Iris pigment epithelial cell (primary cell): Measurements from ENCODE around the gene FRYL.
"Not testable (repeated sequence)": the region's sequence is repeated elsewhere in the genome, so short reads cannot be mapped to it uniquely, and the experiment has no call there.

Experiments
- DNase-seq: peaks from one replicate; pipeline ENCODE4 v3.0.0-alpha.2; 2011; ENCODE audit warnings: low read depth

FRYL gene

DNA sequence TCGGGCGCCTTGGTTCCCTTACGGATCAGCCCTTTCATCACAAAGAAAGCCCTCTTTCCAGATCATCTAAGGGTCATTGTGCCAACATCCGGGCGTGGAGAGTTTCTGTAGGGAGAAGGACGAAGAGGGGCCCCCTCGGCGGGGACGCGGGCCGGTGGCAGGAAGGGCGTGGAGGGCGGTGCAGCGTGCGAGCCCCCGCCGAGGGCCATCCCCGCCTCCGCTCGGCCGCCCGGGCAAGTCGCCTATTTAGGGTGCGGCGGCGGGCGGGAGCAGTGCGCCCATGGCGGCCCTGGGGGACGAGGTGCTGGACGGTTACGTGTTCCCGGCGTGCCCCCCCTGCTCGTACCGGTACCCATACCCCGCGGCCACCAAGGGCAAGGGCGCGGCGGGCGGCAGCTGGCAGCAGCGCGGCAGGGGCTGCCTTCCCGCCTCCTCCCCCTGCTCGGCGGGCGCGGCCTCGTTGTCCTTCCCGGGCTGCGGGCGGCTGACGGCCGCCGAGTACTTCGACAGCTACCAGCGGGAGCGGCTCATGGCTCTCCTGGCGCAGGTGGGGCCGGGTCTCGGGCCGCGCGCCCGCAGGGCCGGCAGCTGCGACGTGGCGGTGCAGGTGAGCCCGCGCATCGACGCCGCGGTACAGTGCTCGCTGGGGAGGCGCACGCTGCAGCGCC is 289.9 kb downstream of the FRYL start, which contains the start of gene ZAR1:
Gene ZAR1 (plus strand): TSS at position 241 of the 668 bp plus-strand sequence. CDS start 40 bp downstream, at position 281.
- no peak for DNase-seq

DNA sequence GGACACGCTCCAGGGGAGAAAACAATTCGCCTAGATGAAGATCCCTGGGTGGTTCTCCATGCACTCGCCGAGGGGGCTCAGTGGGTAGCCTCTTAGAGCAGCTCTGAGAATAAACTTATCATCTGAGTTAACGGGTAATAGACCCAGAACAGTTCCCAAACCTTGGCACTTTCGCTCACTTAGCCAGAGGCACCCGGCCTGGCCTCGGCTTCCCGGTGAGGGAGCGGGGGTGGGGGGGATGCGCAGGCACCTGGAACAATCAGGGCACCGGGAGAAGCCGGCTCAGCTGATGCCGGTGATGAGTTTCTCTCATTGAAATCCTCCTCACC is 290.4 kb downstream of the FRYL start:
- DNase-seq = no peak

GRCh38 chr4:48484494-48485168 is 295.4 kb downstream of the FRYL start:
- no peak for DNase-seq

GRCh38 chr4:48483777-48484493 is 296.1 kb downstream of the FRYL start:
- DNase-seq = no peak

DNA sequence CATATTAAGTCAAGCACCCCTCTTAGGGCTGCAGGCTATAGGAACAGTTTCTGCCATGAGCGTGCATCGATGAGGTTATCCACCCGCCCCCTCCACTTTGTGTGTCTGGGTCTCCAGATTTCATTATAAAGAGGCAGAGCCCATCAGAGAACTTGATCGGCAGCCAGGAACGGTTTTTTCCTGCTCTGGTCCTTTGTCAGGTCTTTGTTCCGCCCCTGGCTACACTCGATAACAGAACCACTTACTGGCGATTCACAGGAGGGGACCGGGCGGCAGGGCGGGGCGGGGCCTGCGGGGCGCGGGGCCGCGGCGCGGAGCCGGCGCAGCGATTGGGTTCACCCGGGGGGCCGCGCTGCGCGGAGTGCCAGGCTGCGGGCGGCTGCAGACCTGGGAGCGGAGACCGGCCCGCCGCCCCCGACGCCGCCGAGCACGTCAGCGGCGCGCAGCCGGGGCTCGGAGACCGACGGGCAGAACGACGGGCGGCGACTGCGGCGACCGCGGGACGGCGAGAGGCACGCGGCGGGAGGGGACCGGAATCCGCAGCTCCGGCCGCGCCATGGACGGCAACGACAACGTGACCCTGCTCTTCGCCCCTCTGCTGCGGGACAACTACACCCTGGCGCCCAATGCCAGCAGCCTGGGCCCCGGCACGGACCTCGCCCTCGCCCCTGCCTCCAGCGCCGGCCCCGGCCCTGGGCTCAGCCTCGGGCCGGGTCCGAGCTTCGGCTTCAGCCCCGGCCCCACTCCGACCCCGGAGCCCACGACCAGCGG is 296.9 kb downstream of the FRYL start, which contains the start of gene SLC10A4:
Gene SLC10A4 (plus strand): TSS at position 338 of the 771 bp plus-strand sequence. CDS start 219 bp downstream, at position 557.
- DNase-seq = no peak

DNA sequence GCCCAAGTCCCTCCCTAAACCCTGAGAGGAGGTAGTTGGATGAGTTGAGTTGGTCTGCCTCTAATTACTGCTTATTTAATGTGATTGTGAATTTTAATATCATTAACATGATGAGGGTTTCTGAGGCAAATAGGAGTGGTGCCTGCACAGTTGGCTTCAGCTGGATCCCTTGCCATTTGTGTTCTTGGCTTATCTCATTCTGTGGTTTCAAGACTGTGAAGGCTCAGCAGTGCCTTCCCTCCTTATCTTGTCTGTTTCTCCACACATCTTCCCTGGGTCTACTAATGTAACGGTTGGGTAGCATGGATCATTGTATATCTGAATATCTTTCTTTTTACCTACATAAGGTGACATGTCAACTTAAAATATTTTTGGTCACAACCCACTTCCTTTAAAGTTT is 298.5 kb downstream of the FRYL start:
- no peak for DNase-seq

DNA sequence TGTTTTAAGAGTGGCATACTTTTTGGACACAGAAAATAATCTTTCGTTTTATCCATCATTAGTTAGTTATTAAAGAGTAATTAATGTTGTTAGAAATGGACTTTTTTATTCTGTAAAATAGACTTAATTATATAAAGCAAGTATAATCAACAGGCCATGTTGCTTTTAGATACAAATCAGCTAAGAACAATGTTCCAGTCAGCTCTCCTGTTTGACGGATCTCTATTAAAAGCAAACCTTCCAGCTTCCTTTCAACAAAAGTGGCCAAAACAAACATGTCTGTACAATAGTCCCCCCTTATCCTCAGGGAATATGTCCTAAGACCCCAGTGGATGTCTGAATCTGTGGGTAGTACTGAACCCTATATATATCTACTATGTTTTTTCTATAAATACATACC is 301.8 kb downstream of the FRYL start:
- no peak for DNase-seq

DNA sequence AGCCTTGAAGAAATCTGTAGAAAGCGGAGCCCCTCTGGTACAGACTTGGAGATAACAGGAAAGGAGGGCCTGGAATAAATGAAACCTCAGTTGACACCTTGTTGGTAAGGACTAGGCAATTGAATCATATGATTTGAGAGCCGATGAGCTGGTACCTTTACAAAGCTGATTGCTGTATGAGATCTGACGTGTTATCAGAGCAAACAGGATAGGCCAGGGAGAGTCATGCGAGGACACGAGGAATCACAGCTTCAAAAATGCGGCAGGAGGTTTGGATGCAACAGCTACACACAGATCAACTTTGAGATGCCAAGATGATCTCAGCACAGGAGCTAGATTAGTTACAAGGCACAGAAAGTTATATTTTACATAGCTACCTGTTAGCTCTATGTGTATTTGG is 304.3 kb downstream of the FRYL start:
- no peak for DNase-seq

- no peak for DNase-seq
Measured at GRCh38 chr4:48472794-48473193, 307.3 kb downstream of the FRYL start.

DNA sequence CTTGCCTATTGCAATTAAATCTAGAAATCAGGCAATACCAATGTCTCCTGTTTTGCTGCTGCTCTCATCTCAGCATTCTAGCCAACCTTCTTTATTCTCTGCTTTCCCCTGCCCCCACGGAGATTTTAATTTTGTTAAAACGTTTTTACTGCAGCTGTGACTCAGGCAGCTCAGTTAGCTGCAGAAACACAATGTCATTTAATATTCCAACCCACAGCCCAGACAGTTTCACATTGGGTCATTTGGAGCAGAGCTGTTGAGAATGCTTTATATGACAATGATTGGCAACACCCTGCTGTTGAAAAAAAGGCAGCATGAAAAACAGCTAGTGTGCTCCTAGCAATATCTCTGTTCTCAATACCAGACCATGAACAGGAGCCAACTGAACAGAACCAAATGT is 309.5 kb downstream of the FRYL start:
- no peak for DNase-seq

- DNase-seq = no peak
Measured at GRCh38 chr4:48470137-48470536, 309.9 kb downstream of the FRYL start.

GRCh38 chr4:48467891-48468290 is 312.2 kb downstream of the FRYL start:
- DNase-seq = no peak

GRCh38 chr4:48467442-48467841 is 312.6 kb downstream of the FRYL start:
- DNase-seq = no peak

DNA sequence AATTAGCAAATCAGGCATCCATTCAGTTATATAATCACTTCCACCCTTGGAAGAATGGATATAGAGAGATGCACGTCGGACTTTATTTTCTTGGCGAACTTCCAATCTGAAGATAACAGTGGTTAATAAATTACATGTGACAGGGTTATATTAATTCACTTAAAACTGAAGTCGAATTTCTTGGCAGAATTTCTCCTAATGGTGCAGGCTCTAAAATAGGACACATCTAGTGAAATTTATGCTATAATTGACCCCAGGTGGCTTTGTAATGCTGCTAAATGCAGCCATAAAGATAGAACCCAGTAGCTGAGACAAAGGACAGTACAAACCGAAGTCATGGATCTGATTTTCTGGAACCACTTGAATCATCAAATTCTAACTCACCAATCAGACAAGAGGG is 317.7 kb downstream of the FRYL start:
- no peak for DNase-seq

DNA sequence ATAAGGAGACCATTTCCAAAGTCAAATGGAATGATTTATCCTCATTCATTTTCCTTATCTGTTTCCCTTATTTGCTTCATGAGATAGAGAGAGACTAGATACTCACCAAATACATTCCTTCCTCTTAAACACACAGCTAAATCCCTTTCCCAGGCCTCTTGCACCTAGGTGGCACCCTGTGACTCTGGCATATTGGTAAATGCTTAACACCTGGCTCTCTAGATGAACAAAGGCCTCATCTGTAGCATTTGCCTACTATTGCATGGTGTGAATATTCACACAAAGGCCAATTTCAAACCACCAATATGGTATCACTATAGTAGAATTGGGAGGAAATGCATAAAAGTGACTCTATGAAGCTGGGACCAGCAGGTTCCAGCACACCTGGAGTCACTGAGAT is 319.1 kb downstream of the FRYL start:
- no peak for DNase-seq

DNA sequence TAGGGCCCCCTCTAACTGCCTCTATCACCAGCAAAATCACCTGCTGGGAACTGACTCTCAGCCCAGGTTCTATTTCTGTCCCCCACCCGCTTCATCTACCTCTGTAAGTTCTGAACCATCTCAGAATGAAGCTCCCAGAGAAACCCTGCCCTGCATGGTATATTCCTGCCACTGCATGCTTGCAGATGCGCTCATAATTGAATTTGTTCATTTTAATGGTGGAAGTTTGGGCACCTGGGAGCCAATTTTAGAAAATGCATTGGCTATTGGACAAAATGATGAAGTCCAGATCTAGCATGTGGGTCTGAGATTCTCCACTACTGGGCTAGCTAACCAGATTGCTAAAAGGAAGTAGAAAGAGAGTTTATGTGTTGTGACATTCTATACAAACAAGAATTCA is 325.5 kb downstream of the FRYL start:
- no peak for DNase-seq

DNA sequence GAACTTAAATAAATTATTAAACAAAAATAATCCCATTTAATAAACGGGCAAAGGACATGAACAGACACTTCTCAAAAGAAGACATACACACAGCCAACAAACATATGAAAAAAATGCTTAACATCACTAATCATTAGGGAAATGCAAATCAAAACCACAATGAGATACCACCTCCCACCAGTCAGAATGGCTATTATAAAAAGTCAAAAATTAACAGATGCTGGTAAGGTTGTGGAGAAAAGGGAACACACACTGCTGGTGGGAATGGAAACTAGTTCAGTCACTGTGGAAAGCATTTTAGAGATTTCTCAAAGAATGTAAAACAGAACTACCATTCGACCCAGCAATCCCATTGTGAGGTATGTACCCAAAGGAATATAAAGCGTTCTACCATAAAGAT is 328.4 kb downstream of the FRYL start:
- DNase-seq = not testable (repeated sequence)

- DNase-seq = no peak
Measured at GRCh38 chr4:48450740-48451139, 329.3 kb downstream of the FRYL start.

- no peak for DNase-seq
Measured at GRCh38 chr4:48449151-48449550, 330.9 kb downstream of the FRYL start.
